ENCODE results near the gene PTH2. TPM values are rescaled to one million over a fixed set of nuclear protein-coding genes. Genes with fewer than 3 reads are reported as not detected.

The PTH2 gene
- total and polyA plus RNA-seq, 2 of the 8 experiments (the other 6 are each of a cell fraction or from before 2014, with no cell fraction given), result not detected

DNA sequence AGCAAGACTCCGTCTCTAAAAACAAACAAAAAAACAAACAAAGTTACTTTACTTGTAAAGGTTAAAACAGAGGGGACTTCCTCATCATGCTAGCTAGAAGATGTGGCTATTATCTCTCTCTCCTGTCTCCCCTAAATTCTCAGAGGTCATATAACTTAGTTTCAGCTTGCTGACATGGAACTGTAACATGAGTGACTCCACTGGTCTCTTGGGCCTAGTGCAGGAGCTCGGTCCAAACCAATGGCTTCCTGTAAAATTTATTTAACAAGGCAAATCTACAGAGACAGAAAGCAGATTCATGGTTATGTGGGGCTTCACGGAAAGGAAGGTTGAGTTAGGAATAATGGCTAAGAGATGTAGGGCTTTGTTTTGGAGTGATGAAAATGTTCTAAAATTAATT lies 44.7 kb downstream of the PTH2 start (continued):
- TF ChIP-seq CHD7 (IDR thresholded peaks at IDR 0.05; ENCODE audit: insufficient replicate concordance, low read length) (no peak), CEBPB (IDR thresholded peaks at IDR 0.05; ENCODE audit: low read depth, low read length) (no peak), SP4 (IDR thresholded peaks at IDR 0.05; ENCODE audit: low read length) (no peak), BCL11A (IDR thresholded peaks at IDR 0.05; ENCODE audit: low read depth in 2 of 2, low read length in 2 of 2) (no peak), EGR1 (IDR thresholded peaks at IDR 0.05; ENCODE audit: borderline replicate concordance, low read depth, low read length) (no peak)
